ENCODE measurements around the gene WBP2. TPM values are rescaled to one million over a fixed set of nuclear protein-coding genes. Genes with fewer than 3 reads are reported as not detected.
"Not testable (repeated sequence)": the region's sequence is repeated elsewhere in the genome, so short reads cannot be mapped to it uniquely, and the experiment has no call there.

WBP2 gene
- total RNA-seq, 1 experiment from 2014 or later = 42.7 TPM

DNA sequence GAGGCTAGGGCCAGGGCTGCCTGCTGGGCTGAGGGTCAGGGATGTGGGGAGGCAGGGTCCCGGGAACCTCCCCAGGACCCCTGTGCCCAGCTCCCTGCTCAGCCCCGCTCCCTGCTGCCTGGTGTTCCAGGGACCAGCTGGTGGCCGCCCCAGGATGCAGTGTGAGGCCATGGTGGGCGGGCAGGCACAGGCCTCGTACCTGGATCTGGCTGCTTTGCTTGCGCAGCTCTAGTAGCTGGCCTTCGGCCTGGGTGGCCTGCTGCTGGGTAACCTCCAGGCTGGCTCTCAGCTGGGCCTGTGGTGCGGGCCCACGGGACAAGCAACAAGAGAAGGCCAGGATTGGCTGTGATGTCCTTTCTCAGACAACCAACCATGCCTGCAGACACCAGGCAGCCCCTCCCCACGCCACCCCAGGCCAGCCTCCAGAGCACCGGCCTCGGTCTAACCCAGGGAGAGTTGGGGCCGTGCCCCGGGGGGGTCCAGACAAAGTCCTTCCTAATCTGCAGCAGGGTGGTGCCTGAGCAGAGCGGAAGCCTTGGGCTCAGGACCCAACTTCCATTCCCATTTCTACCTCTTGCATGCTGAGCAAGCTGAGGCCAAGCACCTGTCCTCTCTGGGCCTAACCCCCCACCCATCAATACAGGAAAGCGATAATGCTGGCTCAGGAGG lies 37.6 kb upstream of the WBP2 start:
- peaks cover 5% of the 10 kb centered on the region; the same call in 1 of the 2 replicates for H4K20me1 ChIP-seq (ENCODE audit: insufficient read depth, low read depth, low read length)
- no peaks in the 10 kb centered on the region for H3K9me2 ChIP-seq (replicated peaks; ENCODE audit: insufficient read depth, low read length)
- no peak overlapping the region for H3K4me2 ChIP-seq (ENCODE audit: low read depth, low read length, poor library complexity, severe bottlenecking)
- no peaks in the 10 kb centered on the region for H3K27me3 ChIP-seq (ENCODE audit: low read length)
- peaks cover 26% of the 10 kb centered on the region for H3K4me1 ChIP-seq (ENCODE audit: low read length)
- peaks cover 23% of the 10 kb centered on the region for H3K79me2 ChIP-seq (ENCODE audit: low read length)
- H3K4me3 ChIP-seq (ENCODE audit: low read length) = no peak overlapping the region
- no peak overlapping the region for H3K27ac ChIP-seq (ENCODE audit: low read length)
- H3K36me3 ChIP-seq (ENCODE audit: insufficient read depth, low read length) = no peaks in the 10 kb centered on the region; the same call in 1 of the 2 replicates
- H3K9me3 ChIP-seq (ENCODE audit: low read length) = no peaks in the 10 kb centered on the region
- H3K9ac ChIP-seq (ENCODE audit: low read length) = no peak overlapping the region
- no peak overlapping the region for H2AFZ ChIP-seq (ENCODE audit: low read length)
- no peak for DNase-seq

DNA sequence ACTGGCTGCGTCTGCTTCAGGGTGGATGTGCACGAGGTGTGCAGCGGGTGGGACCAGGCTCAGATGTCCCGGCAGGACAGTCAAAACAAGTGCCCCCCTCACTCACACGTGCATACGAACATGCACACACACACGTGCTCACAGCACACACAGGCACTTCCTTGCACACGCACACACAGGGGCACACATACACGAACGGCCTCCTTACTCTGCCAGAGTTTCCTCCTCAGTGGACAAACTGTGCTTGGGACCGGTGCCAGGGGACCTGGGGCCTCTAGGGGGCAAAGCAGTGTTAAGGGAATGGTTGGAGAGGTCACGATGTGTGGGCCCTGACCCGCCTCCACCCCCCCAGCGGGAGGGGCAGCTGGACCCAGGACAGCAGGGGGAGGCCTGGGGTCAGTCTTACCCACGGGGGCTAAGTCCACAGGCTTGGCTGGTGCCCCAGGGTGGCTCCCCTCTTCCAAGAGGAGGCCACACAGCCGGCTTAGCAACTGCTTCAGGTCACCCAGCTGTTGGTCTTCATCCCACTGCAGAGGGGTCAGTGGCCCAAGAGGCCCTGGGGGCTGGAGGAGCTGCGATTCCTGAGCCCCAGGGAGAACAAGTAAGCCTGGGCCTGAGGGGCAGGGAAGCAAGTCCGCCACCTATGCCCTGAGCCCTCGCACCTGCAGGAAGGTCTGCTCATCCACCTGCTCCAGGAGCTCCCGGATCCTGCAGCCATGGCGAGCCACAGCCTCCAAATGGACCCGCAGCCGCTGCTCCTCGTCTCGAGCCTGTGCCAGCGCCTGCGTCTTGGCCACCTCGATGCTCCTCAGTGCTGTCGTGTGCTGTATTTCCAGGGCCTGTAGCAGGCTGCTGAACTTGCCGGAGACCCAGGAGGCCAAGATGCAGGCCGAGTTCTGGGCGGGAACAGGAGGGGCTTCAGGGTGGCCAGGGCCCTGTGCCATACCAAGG lies 36.7 kb upstream of the WBP2 start:
- no peak overlapping the region for H3K9ac ChIP-seq (ENCODE audit: low read length)
- peaks cover 19% of the 10 kb centered on the region for H3K4me1 ChIP-seq (ENCODE audit: low read length)
- H3K79me2 ChIP-seq (ENCODE audit: low read length) = peaks cover 23% of the 10 kb centered on the region

GRCh38 chr17:75891022-75891604 lies 36.0 kb upstream of the WBP2 start:
- Histone ChIP-seq H3K27ac (ENCODE audit: low read length) (no peak overlapping the region), H3K9ac (ENCODE audit: low read length) (no peak overlapping the region), H4K20me1 (ENCODE audit: insufficient read depth, low read depth, low read length) (peaks cover 5% of the 10 kb centered on the region; the same call in 1 of the 2 replicates), H3K9me2 (replicated peaks; ENCODE audit: insufficient read depth, low read length) (no peaks in the 10 kb centered on the region), H2AFZ (ENCODE audit: low read length) (no peak overlapping the region), H3K27me3 (ENCODE audit: low read length) (no peaks in the 10 kb centered on the region), H3K36me3 (ENCODE audit: insufficient read depth, low read length) (no peaks in the 10 kb centered on the region; the same call in 1 of the 2 replicates), H3K4me1 (ENCODE audit: low read length) (peaks cover 19% of the 10 kb centered on the region), H3K4me2 (ENCODE audit: low read depth, low read length, poor library complexity, severe bottlenecking) (no peak overlapping the region), H3K9me3 (ENCODE audit: low read length) (no peaks in the 10 kb centered on the region), H3K79me2 (ENCODE audit: low read length) (peaks cover 20% of the 10 kb centered on the region), H3K4me3 (ENCODE audit: low read length) (no peak overlapping the region)
- no peak for DNase-seq

More for the DNA sequence above, 36.7 kb upstream of the WBP2 start:
- no peak overlapping the region for H2AFZ ChIP-seq (ENCODE audit: low read length)
- no peak overlapping the region for H3K27ac ChIP-seq (ENCODE audit: low read length)
- H3K27me3 ChIP-seq (ENCODE audit: low read length) = no peaks in the 10 kb centered on the region
- no peaks in the 10 kb centered on the region; the same call in 1 of the 2 replicates for H3K36me3 ChIP-seq (ENCODE audit: insufficient read depth, low read length)
- H3K9me3 ChIP-seq (ENCODE audit: low read length) = no peaks in the 10 kb centered on the region
- H3K4me3 ChIP-seq (ENCODE audit: low read length) = no peak overlapping the region
- peaks cover 5% of the 10 kb centered on the region; the same call in 1 of the 2 replicates for H4K20me1 ChIP-seq (ENCODE audit: insufficient read depth, low read depth, low read length)
- no peaks in the 10 kb centered on the region for H3K9me2 ChIP-seq (replicated peaks; ENCODE audit: insufficient read depth, low read length)
- no peak overlapping the region for H3K4me2 ChIP-seq (ENCODE audit: low read depth, low read length, poor library complexity, severe bottlenecking)
- no peak for DNase-seq

- Histone ChIP-seq H3K4me1 (ENCODE audit: low read length) (peaks cover 6% of the 10 kb centered on the region), H3K79me2 (ENCODE audit: low read length) (peaks cover 4% of the 10 kb centered on the region), H3K36me3 (ENCODE audit: insufficient read depth, low read length) (no peaks in the 10 kb centered on the region; the same call in 1 of the 2 replicates), H3K4me2 (ENCODE audit: low read depth, low read length, poor library complexity, severe bottlenecking) (no peak overlapping the region), H3K27me3 (ENCODE audit: low read length) (no peaks in the 10 kb centered on the region), H4K20me1 (ENCODE audit: insufficient read depth, low read depth, low read length) (peaks cover 5% of the 10 kb centered on the region; the same call in 1 of the 2 replicates), H3K27ac (ENCODE audit: low read length) (no peak overlapping the region), H3K9me3 (ENCODE audit: low read length) (no peaks in the 10 kb centered on the region), H3K9me2 (replicated peaks; ENCODE audit: insufficient read depth, low read length) (no peaks in the 10 kb centered on the region), H2AFZ (ENCODE audit: low read length) (no peak overlapping the region), H3K4me3 (ENCODE audit: low read length) (no peak overlapping the region), H3K9ac (ENCODE audit: low read length) (no peak overlapping the region)
- DNase-seq = no peak
Observed at GRCh38 chr17:75889454-75889853, 34.3 kb upstream of the WBP2 start.

GRCh38 chr17:75888484-75888883 lies 33.3 kb upstream of the WBP2 start:
- no peak overlapping the region for H3K27ac ChIP-seq (ENCODE audit: low read length)
- H3K4me2 ChIP-seq (ENCODE audit: low read depth, low read length, poor library complexity, severe bottlenecking) = no peak overlapping the region
- H3K9me2 ChIP-seq (replicated peaks; ENCODE audit: insufficient read depth, low read length) = no peaks in the 10 kb centered on the region
- DNase-seq = no peak
- H3K4me1 ChIP-seq (ENCODE audit: low read length) = no peaks in the 10 kb centered on the region
- H3K9me3 ChIP-seq (ENCODE audit: low read length) = no peaks in the 10 kb centered on the region
- no peak overlapping the region for H3K4me3 ChIP-seq (ENCODE audit: low read length)
- H3K9ac ChIP-seq (ENCODE audit: low read length) = no peak overlapping the region
- H3K27me3 ChIP-seq (ENCODE audit: low read length) = no peaks in the 10 kb centered on the region
- no peak overlapping the region for H2AFZ ChIP-seq (ENCODE audit: low read length)
- peaks cover 5% of the 10 kb centered on the region; the same call in 1 of the 2 replicates for H4K20me1 ChIP-seq (ENCODE audit: insufficient read depth, low read depth, low read length)
- H3K36me3 ChIP-seq (ENCODE audit: insufficient read depth, low read length) = no peaks in the 10 kb centered on the region; the same call in 1 of the 2 replicates
- H3K79me2 ChIP-seq (ENCODE audit: low read length) = no peaks in the 10 kb centered on the region

DNA sequence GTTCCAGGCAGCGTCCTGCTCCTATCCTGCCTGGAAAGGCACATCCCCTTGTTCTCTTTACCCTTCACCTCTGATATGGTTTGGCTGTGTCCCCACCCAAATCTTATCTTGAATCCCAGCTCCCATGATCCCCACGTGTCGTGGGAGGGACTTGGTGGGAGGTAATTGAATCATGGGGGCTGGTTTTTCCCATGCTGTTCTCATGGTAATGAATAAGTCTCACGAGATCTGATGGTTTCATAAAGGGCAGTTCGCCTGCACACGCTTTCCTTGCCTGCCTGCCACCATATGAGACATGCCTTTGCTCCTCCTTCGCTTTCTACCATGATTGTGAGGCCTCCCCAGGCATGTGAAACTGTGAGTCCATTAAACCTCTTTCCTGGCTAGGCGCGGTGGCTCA lies 30.7 kb upstream of the WBP2 start:
- not testable (repeated sequence) for H3K9ac ChIP-seq (ENCODE audit: low read length); H3K9me2 ChIP-seq (replicated peaks; ENCODE audit: insufficient read depth, low read length); H4K20me1 ChIP-seq (ENCODE audit: insufficient read depth, low read depth, low read length); H3K36me3 ChIP-seq (ENCODE audit: insufficient read depth, low read length); H2AFZ ChIP-seq (ENCODE audit: low read length); H3K4me3 ChIP-seq (ENCODE audit: low read length); H3K79me2 ChIP-seq (ENCODE audit: low read length); H3K4me1 ChIP-seq (ENCODE audit: low read length); H3K4me2 ChIP-seq (ENCODE audit: low read depth, low read length, poor library complexity, severe bottlenecking); DNase-seq; H3K27me3 ChIP-seq (ENCODE audit: low read length); H3K27ac ChIP-seq (ENCODE audit: low read length); H3K9me3 ChIP-seq (ENCODE audit: low read length)

DNA sequence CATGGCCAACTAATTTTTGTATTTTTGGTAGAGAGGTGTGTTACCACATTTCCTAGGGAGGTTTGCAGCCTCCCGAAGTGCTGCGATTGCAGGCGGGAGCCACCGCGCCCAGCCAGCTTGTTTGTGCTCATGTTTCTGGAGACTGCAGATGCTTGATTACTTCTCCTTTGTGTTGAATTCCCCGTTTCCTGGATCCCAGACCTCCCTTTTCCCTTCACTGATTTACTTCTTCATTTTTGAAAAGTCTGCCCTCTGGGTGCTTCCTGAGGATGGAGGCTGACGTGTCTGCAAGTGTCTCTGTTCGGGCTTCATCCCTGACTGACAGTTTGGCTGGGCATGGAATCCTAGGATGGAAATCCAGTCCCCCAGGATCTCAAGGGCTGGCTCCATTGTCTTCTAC lies 30.3 kb upstream of the WBP2 start:
- Histone ChIP-seq H3K4me2 (ENCODE audit: low read depth, low read length, poor library complexity, severe bottlenecking) (no peak overlapping the region), H4K20me1 (ENCODE audit: insufficient read depth, low read depth, low read length) (no peaks in the 10 kb centered on the region), H2AFZ (ENCODE audit: low read length) (no peak overlapping the region), H3K9me2 (replicated peaks; ENCODE audit: insufficient read depth, low read length) (no peaks in the 10 kb centered on the region), H3K36me3 (ENCODE audit: insufficient read depth, low read length) (no peaks in the 10 kb centered on the region; the same call in 1 of the 2 replicates), H3K79me2 (ENCODE audit: low read length) (no peaks in the 10 kb centered on the region), H3K4me3 (ENCODE audit: low read length) (no peak overlapping the region), H3K9me3 (ENCODE audit: low read length) (no peaks in the 10 kb centered on the region), H3K9ac (ENCODE audit: low read length) (no peak overlapping the region), H3K27me3 (ENCODE audit: low read length) (no peaks in the 10 kb centered on the region), H3K27ac (ENCODE audit: low read length) (no peak overlapping the region), H3K4me1 (ENCODE audit: low read length) (no peaks in the 10 kb centered on the region)
- DNase-seq = no peak
